GM13977 (cell line): Measurements from ENCODE around the gene KCNAB3.

Experiments
- DNase-seq: peaks from one replicate; pipeline ENCODE4 v3.0.0; 2012; ENCODE audit warnings: low spot score
- in situ Hi-C: fragments of 300-500 bp; cut with MboI; formaldehyde crosslinking; loops from one replicate; pipeline ENCODE4 v1.12.0; 2022; ENCODE audit warnings: low sequenced_read_pairs, low pct_unique_long_range_greater_than_20kb, mixed read lengths, inconsistent platforms; ENCODE audit not compliant: unreplicated experiment
- TF ChIP-seq, protein P1 (sequence below): IDR thresholded peaks from 2 replicates; pipeline ENCODE4 v1.5.1; 2012; ENCODE audit warnings: mild to moderate bottlenecking, control low read depth; ENCODE audit not compliant: insufficient read depth; ENCODE audit errors: extremely low read depth, missing control alignments

Gene KCNAB3

DNA sequence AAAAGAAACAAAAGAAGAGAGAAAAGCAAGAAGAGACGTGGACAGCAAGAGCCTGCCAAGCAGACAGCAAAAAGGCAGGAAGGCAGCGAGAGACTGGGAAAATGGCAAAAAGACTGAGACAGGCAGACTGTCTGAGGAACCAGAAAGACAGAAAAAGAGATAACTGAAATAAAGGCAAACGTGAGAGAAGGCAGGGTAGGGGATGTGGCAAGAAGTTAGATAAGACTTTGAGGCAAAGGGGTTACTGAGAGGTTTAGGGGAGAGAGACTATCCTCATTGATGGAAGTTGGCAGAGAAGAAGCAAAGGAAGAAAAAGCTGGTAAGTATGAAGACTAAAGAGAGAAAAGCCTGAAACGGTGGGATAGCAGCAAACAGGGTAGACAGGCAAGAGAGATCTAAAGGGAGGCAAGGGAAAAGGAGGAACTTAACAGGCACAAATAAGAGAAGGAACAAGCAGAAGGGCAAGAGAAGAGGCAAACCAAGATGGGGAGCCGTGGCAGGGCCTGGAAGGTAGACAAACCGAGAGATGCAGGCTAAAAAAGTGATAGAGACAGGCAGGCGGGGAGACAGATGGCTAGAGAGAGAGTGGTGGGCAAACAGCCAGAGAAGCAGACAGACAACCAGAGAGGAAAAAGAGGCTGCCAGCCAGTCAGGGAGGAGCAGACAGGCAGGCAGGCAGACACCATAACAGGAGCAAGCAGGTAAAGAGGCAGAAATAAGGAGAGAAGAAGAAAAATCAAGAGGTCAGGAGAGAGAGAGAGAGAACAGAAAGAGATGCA is 48.2 kb downstream of the KCNAB3 start:
- DNase-seq = no peak
- in situ Hi-C loops = no loop called here
- TF ChIP-seq, protein P1, sequence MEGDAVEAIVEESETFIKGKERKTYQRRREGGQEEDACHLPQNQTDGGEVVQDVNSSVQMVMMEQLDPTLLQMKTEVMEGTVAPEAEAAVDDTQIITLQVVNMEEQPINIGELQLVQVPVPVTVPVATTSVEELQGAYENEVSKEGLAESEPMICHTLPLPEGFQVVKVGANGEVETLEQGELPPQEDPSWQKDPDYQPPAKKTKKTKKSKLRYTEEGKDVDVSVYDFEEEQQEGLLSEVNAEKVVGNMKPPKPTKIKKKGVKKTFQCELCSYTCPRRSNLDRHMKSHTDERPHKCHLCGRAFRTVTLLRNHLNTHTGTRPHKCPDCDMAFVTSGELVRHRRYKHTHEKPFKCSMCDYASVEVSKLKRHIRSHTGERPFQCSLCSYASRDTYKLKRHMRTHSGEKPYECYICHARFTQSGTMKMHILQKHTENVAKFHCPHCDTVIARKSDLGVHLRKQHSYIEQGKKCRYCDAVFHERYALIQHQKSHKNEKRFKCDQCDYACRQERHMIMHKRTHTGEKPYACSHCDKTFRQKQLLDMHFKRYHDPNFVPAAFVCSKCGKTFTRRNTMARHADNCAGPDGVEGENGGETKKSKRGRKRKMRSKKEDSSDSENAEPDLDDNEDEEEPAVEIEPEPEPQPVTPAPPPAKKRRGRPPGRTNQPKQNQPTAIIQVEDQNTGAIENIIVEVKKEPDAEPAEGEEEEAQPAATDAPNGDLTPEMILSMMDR = no peak

DNA sequence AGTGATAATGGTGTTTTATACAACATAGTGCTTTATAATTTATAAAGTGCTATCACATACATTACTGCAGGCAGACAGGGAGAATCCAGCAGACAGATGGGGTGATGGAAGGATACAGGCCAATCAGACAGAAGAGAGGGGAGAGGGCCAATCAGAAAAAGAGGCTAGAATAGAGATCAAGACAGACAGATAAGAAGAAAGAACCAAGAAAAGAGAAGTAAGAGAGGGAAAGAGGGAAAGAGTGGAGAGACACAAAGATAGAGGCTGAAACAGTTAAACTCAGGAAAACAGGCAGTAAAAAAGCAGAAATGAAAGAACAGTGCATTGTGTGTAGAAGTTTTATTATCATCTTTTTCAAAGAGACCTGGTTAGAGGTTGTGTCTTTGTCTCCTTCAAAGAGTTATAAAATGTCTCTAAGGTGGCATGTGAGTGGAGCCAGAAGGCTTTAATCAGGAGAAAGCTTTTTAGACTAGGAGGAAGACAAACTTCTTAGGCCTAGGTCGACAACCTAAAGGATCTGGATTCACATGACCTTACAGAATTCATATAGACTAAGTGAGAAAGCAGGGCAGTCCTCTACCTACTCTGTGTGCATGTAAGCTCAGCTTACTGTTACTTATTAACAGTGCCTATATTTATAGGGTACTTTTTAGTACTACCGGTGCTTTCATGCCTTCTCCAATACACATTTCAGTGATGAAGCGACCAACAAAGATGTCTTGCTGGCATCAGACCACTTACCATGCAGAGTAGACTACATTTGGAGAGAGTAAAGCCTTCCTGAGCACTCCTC is 49.4 kb downstream of the KCNAB3 start:
- no peak for DNase-seq
- in situ Hi-C loops = no loop called here
- TF ChIP-seq, protein P1 = no peak

DNA sequence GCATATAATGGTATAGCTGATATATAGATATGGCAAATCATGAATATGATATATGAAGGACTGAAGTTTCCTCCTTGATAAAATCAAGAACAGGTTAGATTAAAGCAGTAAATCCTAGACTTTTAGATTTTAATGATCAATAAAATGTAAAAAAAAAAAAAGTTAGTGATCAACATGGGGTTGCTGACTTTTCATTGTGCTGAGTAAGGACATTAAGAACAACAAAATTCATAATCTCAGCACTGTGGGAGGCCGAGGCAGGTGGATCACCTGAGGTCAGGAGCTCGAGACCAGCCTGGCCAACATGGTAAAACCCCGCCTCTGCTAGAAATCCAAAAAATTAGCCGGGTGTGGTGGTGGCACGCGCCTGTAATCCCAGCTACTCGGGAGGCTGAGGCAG is 51.4 kb downstream of the KCNAB3 start:
- no peak for DNase-seq
- in situ Hi-C loops = no loop called here

DNA sequence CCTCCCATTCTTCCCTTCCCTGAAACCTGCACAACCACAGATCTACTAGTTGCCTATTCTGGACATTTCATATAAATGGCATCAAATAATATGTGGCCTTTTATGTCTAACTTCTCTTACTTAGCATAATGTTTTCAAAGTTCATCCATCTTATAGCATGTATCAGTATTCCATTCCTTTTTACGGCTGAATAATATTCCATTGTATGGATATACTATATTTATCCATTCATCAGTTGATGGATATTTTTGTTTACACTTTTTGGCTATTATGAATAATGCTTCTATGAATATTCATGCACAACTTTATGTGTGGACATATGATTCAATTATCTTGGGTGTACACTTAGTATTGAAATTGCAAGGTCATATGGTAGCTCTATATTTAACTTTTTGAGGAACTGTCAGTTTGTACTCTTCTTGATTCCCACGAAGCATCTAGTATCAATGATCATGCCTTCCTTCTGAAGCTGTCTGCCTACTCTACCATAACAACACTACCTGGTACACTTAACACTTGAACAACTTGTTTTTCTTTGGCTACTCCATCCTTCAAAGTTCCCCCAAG is 53.8 kb downstream of the KCNAB3 start:
- in situ Hi-C loops = no loop called here
- no peak for DNase-seq
- TF ChIP-seq, protein P1 = no peak

More for the DNA sequence above, 51.4 kb downstream of the KCNAB3 start:
- TF ChIP-seq, protein P1 = no peak

DNA sequence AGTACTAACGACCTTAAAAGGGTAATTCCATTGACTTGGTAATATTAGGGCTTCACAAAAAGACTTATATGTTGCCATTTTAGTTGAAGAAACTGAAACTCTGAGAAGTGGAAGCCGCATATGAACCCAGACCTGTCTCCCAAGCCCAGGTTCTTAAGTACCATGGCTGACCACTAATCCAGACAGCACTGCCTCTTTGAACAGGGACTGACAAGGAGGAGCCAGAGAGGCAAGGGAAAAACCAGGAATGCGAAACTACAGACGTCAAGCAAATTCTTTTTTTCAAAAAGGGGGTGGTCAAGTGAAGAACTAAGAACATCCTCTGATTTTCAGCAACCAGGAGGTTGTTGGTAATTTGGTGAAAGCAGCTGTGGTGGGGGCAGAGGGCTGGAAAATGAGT is 56.6 kb downstream of the KCNAB3 start:
- in situ Hi-C loops = no loop called here
- TF ChIP-seq, protein P1 = no peak
- no peak for DNase-seq
